ENCODE results near the gene THBS2. TPM values are rescaled to one million over a fixed set of nuclear protein-coding genes. Genes with fewer than 3 reads are reported as not detected.

THBS2 gene
- total RNA-seq, 1 donor from 2014 or later, result 0.13 TPM

DNA sequence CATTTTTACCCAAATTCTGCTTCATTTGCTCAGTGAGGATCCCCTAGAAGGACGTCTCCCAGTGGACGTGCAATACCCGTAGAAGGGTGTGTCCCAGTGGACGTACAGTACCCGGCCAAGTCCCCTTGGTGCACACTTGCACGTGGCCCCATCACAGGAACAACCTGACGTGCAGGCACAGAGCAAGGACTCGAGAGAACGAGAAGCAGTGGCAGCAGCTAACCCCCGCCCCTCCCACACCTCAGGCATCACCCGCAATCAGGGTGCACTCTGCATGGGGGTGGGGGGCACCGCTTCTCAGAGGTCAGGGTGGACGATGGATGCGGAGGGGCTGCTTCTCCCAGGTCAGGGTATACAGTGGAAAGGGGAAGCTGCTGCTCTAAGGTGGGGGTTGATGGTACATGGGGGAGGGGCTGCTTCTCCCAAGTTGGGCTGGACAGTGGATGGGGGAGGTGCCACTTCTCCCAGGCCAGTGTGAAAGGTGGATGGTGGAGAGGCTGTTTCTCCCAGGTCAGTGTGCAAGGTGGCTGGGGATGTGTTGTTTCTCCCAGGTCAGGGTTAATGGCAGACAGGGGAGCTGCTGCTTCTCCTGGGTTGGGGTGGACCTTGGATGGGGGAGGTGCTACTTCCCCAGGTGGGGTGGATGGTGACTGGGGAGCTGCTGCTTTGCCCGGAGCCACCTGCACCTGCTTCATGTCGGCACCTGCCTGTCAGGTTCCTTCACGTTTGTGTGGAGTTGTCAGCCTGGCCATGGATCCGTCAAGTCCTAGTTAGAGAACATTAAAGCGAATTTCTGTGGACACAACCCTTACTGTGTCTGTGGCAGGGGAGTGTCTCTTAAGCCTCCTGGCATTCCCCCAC is 1.0 kb upstream of the THBS2 start:
- peaks cover 6% of the 10 kb centered on the region for H4K20me1 ChIP-seq (ENCODE audit: low read depth)
- no peak for DNase-seq (ENCODE audit: low spot score)
- no peak overlapping the region for H3K4me2 ChIP-seq
- Mint-ChIP-seq H3K9me3 (peaks cover 11% of the 10 kb centered on the region), H3K27me3 (ENCODE audit: insufficient read depth, low read depth) (peaks cover 23% of the 10 kb centered on the region), H3K4me1 (peaks cover 34% of the 10 kb centered on the region), H3K4me3 (no peak overlapping the region), H3K36me3 (no peaks in the 10 kb centered on the region), H3K27ac (peak overlapping the region; percentile 57)
- H3K9ac ChIP-seq, result no peak overlapping the region
- peaks cover 18% of the 10 kb centered on the region for H3F3A ChIP-seq (ENCODE audit: low read depth)
- H3K36me3 ChIP-seq, result no peaks in the 10 kb centered on the region
- no peak overlapping the region for H3K4me3 ChIP-seq
- H3K27me3 ChIP-seq, result peaks cover 50% of the 10 kb centered on the region
- H3K79me2 ChIP-seq (ENCODE audit: low read depth), result no peaks in the 10 kb centered on the region
- no peak overlapping the region for H2AFZ ChIP-seq (replicated peaks)
- TF ChIP-seq EZH2phosphoT487 (IDR thresholded peaks at IDR 0.05), result no peak
- TF ChIP-seq EZH2 (IDR thresholded peaks at IDR 0.05), result no peak
- no peak overlapping the region for H3K27ac ChIP-seq
- peaks cover 25% of the 10 kb centered on the region for H3K4me1 ChIP-seq
- no peaks in the 10 kb centered on the region for H3K9me3 ChIP-seq (ENCODE audit: low read depth)

DNA sequence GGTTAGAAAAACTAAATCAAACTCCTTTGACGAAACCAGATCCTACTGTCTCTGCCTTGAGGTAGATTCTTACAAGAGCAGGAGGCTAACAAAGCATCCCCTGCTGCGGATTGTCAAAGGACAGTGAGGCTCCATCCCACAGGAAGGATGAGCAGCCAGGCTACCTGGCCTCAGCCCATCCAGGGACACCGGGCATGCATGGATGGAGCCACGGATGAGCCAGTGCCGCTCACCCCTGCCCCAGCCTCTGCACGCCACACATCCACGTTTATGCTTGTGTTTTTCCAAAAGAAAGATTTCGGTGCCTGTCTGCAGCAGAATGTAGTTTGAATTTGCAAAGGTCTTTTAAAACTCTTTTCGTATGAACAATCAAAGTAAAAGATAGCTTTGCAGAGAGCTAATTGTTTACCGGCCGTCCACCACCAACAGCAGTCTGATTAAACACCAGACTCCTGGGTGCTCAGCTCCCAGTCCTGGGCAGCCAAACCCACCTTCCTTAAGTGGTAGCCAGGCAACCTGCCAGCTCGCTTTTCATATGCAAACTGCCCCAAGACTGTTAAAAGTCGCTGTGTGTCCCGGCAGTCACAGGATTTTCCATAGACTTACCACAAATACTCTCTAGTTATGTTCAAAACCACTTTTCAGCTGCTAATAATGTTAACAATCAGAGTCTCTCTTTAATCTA is 999 bp downstream of the THBS2 start:
- H3K27ac Mint-ChIP-seq, result no peak overlapping the region
- H3K27me3 Mint-ChIP-seq (ENCODE audit: insufficient read depth, low read depth), result peaks cover 25% of the 10 kb centered on the region
- H3K4me3 Mint-ChIP-seq, result peak overlapping the region; percentile 83

DNA sequence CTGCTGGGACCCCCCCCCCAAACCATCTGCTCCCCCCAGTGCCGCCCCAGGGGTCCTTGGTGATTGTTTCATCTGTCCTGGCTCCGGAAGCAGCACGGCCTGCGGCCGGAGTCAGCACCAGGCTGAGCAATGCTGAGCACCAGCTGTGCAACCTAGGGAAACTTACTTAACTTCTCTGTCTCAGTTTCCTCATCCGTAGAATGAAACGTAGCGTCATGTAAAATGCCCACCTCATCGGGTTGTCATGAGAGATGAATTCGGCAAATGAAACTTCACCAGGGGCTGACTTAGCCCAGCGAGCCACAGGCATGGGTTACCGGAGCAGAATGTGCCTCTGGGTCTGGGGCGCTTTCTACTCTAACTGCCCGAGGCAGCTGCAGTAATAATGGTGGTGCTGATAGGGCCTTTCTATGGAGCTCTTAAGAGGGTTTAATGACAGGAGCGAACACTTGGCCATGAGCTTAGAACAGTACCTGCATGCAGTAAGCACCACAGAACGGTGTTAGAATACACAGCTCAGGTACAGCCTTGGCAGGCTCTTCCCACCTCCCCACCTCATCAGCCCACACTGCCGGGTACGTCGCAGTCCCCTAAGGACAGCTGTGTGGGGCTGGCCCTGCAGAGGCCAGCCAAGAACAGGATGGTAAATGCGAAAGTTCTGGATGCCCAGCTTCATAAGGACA is 1.7 kb downstream of the THBS2 start:
- Mint-ChIP-seq H3K27ac (no peak overlapping the region), H3K27me3 (ENCODE audit: insufficient read depth, low read depth) (peaks cover 25% of the 10 kb centered on the region), H3K36me3 (peaks cover 15% of the 10 kb centered on the region), H3K4me3 (peak overlapping the region; percentile 83), H3K4me1 (peaks cover 34% of the 10 kb centered on the region), H3K9me3 (peaks cover 6% of the 10 kb centered on the region)
- Histone ChIP-seq H3K9ac (no peak overlapping the region), H2AFZ (replicated peaks) (no peak overlapping the region), H3K27me3 (peaks cover 50% of the 10 kb centered on the region), H3K36me3 (no peaks in the 10 kb centered on the region), H3K4me2 (peak overlapping the region; percentile 77), H3K4me1 (peaks cover 25% of the 10 kb centered on the region), H3K9me3 (ENCODE audit: low read depth) (no peaks in the 10 kb centered on the region), H3K4me3 (peak overlapping the region; percentile 32), H3K79me2 (ENCODE audit: low read depth) (no peaks in the 10 kb centered on the region), H3F3A (ENCODE audit: low read depth) (peaks cover 27% of the 10 kb centered on the region), H3K27ac (no peak overlapping the region), H4K20me1 (ENCODE audit: low read depth) (peaks cover 6% of the 10 kb centered on the region)
- TF ChIP-seq, protein P1, sequence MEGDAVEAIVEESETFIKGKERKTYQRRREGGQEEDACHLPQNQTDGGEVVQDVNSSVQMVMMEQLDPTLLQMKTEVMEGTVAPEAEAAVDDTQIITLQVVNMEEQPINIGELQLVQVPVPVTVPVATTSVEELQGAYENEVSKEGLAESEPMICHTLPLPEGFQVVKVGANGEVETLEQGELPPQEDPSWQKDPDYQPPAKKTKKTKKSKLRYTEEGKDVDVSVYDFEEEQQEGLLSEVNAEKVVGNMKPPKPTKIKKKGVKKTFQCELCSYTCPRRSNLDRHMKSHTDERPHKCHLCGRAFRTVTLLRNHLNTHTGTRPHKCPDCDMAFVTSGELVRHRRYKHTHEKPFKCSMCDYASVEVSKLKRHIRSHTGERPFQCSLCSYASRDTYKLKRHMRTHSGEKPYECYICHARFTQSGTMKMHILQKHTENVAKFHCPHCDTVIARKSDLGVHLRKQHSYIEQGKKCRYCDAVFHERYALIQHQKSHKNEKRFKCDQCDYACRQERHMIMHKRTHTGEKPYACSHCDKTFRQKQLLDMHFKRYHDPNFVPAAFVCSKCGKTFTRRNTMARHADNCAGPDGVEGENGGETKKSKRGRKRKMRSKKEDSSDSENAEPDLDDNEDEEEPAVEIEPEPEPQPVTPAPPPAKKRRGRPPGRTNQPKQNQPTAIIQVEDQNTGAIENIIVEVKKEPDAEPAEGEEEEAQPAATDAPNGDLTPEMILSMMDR (IDR thresholded peaks at IDR 0.05), result no peak
- TF ChIP-seq EZH2phosphoT487 (IDR thresholded peaks at IDR 0.05) (no peak), EZH2 (IDR thresholded peaks at IDR 0.05) (no peak)
- no peak for DNase-seq (ENCODE audit: low spot score)

More for the DNA sequence above, 999 bp downstream of the THBS2 start:
- H3K4me3 ChIP-seq, result peak overlapping the region; percentile 32
- H3F3A ChIP-seq (ENCODE audit: low read depth), result peaks cover 22% of the 10 kb centered on the region
- no peaks in the 10 kb centered on the region for H3K9me3 ChIP-seq (ENCODE audit: low read depth)
- H3K27me3 ChIP-seq, result peaks cover 50% of the 10 kb centered on the region
- no peak overlapping the region for H3K27ac ChIP-seq
- peaks cover 11% of the 10 kb centered on the region for H3K9me3 Mint-ChIP-seq
- H3K79me2 ChIP-seq (ENCODE audit: low read depth), result no peaks in the 10 kb centered on the region
- H4K20me1 ChIP-seq (ENCODE audit: low read depth), result peaks cover 6% of the 10 kb centered on the region
- peak overlapping the region; percentile 77 for H3K4me2 ChIP-seq
- no peak overlapping the region for H3K9ac ChIP-seq
- no peaks in the 10 kb centered on the region for H3K36me3 ChIP-seq
- no peak overlapping the region for H2AFZ ChIP-seq (replicated peaks)
- no peak for TF ChIP-seq EZH2 (IDR thresholded peaks at IDR 0.05)
- TF ChIP-seq, protein P1 (IDR thresholded peaks at IDR 0.05), result no peak
- no peak for TF ChIP-seq EZH2phosphoT487 (IDR thresholded peaks at IDR 0.05)
- peaks cover 34% of the 10 kb centered on the region for H3K4me1 Mint-ChIP-seq
- H3K4me1 ChIP-seq, result peaks cover 25% of the 10 kb centered on the region
- peaks cover 11% of the 10 kb centered on the region for H3K36me3 Mint-ChIP-seq
- peak; percentile 63 for DNase-seq (ENCODE audit: low spot score)
